D721Med (cell line): ENCODE measurements around the gene STX3.
"Not testable (repeated sequence)": the region's sequence is repeated elsewhere in the genome, so short reads cannot be mapped to it uniquely, and the experiment has no call there.

Experiments
- DNase-seq: peaks from one replicate; pipeline ENCODE4 v3.0.0; 2011; ENCODE audit warnings: low spot score; ENCODE audit not compliant: insufficient read length
- FAIRE-seq: peaks from 2 replicates; lab custom pipeline; 2011; peaks lifted over from hg19 to GRCh38; lab: Jason Lieb, UNC
- CTCF ChIP-seq: IDR thresholded peaks from 2 replicates; pipeline ENCODE4 v1.5.1; 2012; ENCODE audit warnings: mild to moderate bottlenecking, control low read depth; ENCODE audit not compliant: insufficient read depth; ENCODE audit errors: missing control alignments

Gene STX3

GRCh38 chr11:59841514-59841913 lies 86.3 kb downstream of the STX3 start:
- no peak for TF ChIP-seq CTCF
- DNase-seq (no peak), FAIRE-seq (no peak)

- no peak for DNase-seq
- no peak for FAIRE-seq
- no peak for TF ChIP-seq CTCF
Measured at GRCh38 chr11:59842316-59842715, 87.1 kb downstream of the STX3 start.

- FAIRE-seq: no peak
- no peak for TF ChIP-seq CTCF
- DNase-seq: no peak
Measured at GRCh38 chr11:59845399-59845798, 90.2 kb downstream of the STX3 start, which contains the start of gene CBLIF. Gene CBLIF, minus strand, starts transcription at chr11:59845499. Its CDS starts 46 bp downstream, at chr11:59845453.

- TF ChIP-seq CTCF: no peak
- FAIRE-seq (no peak), DNase-seq (no peak)
Measured at GRCh38 chr11:59846556-59846955, 91.4 kb downstream of the STX3 start.

- DNase-seq (no peak), FAIRE-seq (no peak)
- no peak for TF ChIP-seq CTCF
Measured at GRCh38 chr11:59847626-59848025, 92.5 kb downstream of the STX3 start.

- not testable (repeated sequence) for DNase-seq, FAIRE-seq
Measured at GRCh38 chr11:59848439-59848838, 93.3 kb downstream of the STX3 start.

- TF ChIP-seq CTCF: no peak
- FAIRE-seq (no peak), DNase-seq (no peak)
Measured at GRCh38 chr11:59849129-59849528, 94.0 kb downstream of the STX3 start.

GRCh38 chr11:59849551-59849950 lies 94.4 kb downstream of the STX3 start:
- FAIRE-seq, DNase-seq: not testable (repeated sequence)

- DNase-seq, FAIRE-seq: not testable (repeated sequence)
Measured at GRCh38 chr11:59851416-59851815, 96.2 kb downstream of the STX3 start.
